DMS153 treated with DMSO at 0.1 percent for 48 hours (cell line): Measurements from ENCODE around the gene SLC2A11.

Experiments
- DNase-seq: peaks from one replicate; lab custom pipeline; 2025; ENCODE audit not compliant: unreplicated experiment; lab: John Stamatoyannopoulos, UW

SLC2A11 gene

GRCh38 chr22:23857606-23858483 is at the start of gene SLC2A11:
Gene SLC2A11, plus strand, starts transcription at chr22:23857875. Its CDS starts 125 bp downstream, at chr22:23858000.
- DNase-seq = peak; percentile 96

GRCh38 chr22:23812378-23812777 is 45.3 kb upstream of the SLC2A11 start:
- no peak for DNase-seq

- DNase-seq = no peak
Measured at GRCh38 chr22:23815541-23816155, 42.0 kb upstream of the SLC2A11 start.

- no peak for DNase-seq
Measured at GRCh38 chr22:23816156-23816976, 41.3 kb upstream of the SLC2A11 start.

GRCh38 chr22:23817146-23817545 is 40.5 kb upstream of the SLC2A11 start:
- no peak for DNase-seq

GRCh38 chr22:23818541-23818940 is 39.1 kb upstream of the SLC2A11 start:
- DNase-seq = no peak

GRCh38 chr22:23820748-23821211 is 36.9 kb upstream of the SLC2A11 start:
- DNase-seq = no peak

- DNase-seq = no peak
Measured at GRCh38 chr22:23822101-23822671, 35.5 kb upstream of the SLC2A11 start.

- no peak for DNase-seq
Measured at GRCh38 chr22:23823331-23823791, 34.3 kb upstream of the SLC2A11 start.

- no peak for DNase-seq
Measured at GRCh38 chr22:23824476-23825245, 33.0 kb upstream of the SLC2A11 start.

- no peak for DNase-seq
Measured at GRCh38 chr22:23825246-23825905, 32.3 kb upstream of the SLC2A11 start.

GRCh38 chr22:23826510-23827350 is 30.9 kb upstream of the SLC2A11 start:
- no peak for DNase-seq

GRCh38 chr22:23827351-23827995 is 30.2 kb upstream of the SLC2A11 start:
- no peak for DNase-seq

- DNase-seq = no peak
Measured at GRCh38 chr22:23828800-23829680, 28.6 kb upstream of the SLC2A11 start.

GRCh38 chr22:23829845-23830372 is 27.8 kb upstream of the SLC2A11 start:
- no peak for DNase-seq

GRCh38 chr22:23831261-23831660 is 26.4 kb upstream of the SLC2A11 start:
- DNase-seq = no peak

- no peak for DNase-seq
Measured at GRCh38 chr22:23831781-23832180, 25.9 kb upstream of the SLC2A11 start.
